Right atrium auricular region (tissue), 2 donors: ENCODE measurements around the gene UBE2R2. TPM values are rescaled to one million over a fixed set of nuclear protein-coding genes. Genes with fewer than 3 reads are reported as not detected.

Experiments
- DNase-seq: peaks from one replicate; pipeline ENCODE4 v3.0.0-alpha.2; 2019; ENCODE audit warnings: low spot score
- H3K27ac ChIP-seq, 2 donors: fragments of 200-600 bp; sonication (generic); 1 replicate in 1 of 2; 2 replicates in 1 of 2; pipeline ENCODE4 v1.5.1; 2016 to 2019
- H3K27me3 ChIP-seq, 2 donors: fragments of 200-600 bp; sonication (generic); one replicate each; pipeline versions ENCODE4 v1.5.1 to v1.6.0; 2017 to 2019
- H3K36me3 ChIP-seq: fragments of 200-600 bp; sonication (generic); one replicate; pipeline ENCODE4 v1.5.1; 2016
- H3K4me1 ChIP-seq, 2 donors: fragments of 200-600 bp; sonication (generic); one replicate each; pipeline versions ENCODE4 v1.5.1 to v1.6.0; 2017 to 2019
- H3K4me3 ChIP-seq, 2 donors: fragments of 200-600 bp; sonication (generic); 1 replicate in 1 of 2; 2 replicates in 1 of 2; pipeline ENCODE4 v1.5.1; 2017 to 2019; ENCODE audit warnings: mild to moderate bottlenecking in 1 of 2, moderate library complexity in 1 of 2
- H3K9me3 ChIP-seq, 2 donors: fragments of 200-600 bp; sonication (generic); one replicate each; pipeline ENCODE4 v1.5.1; 2019
- CTCF ChIP-seq, 2 donors: fragments of 200-600 bp; sonication (generic); IDR thresholded peaks; one replicate each; pipeline ENCODE4 v1.5.1; 2019; ENCODE audit warnings: antibody characterized with exemption in 2 of 2
- total RNA-seq, 2 donors: library from RNA; depleted of rRNA; stranded (reverse); fragments of >200 nt; gene quantifications; one replicate each; pipeline ENCODE4 v1.1.0, GENCODE V29; 2016

The UBE2R2 gene
- total RNA-seq, 2 donors from 2014 or later, result 26.6 to 29.0 TPM

GRCh38 chr9:33851301-33851700 is 34.3 kb downstream of the UBE2R2 start:
- peaks cover 0 to 55% of the 10 kb centered on the region in 2 donors for H3K4me1 ChIP-seq
- H3K27ac ChIP-seq, result peak overlapping the region in 1 of 2 donors; percentile 25

DNA sequence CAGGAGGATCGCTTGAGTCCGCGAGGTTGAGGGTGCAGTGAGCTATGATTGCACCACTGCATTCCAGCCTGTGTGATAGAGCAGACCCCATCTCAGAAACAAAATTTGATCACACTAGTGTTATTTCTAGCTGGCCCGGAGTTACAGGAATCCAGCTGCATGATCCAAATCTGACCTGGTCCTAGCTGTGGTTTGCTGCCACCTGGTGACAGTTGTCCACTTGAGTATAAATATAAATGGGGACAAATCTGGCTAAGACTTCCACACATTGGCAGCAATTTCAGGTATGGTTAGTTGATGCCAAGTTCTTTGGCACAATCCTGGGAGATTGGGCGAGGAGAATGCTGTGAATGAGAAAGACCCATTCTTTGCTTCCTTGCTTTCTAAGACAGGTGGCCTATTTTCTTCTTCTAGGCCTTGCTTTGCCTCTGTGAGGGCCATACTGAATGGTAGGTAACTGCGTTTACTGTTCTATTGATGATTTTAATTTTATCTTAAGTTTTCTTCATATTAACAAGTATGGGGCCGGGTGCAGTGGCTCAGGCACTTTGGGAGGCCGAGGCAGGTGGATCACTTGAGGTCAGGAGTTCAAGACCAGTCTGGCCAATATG is 35.4 kb downstream of the UBE2R2 start:
- Histone ChIP-seq H3K27ac (no peak overlapping the region), H3K27me3 (no peaks in the 10 kb centered on the region), H3K4me3 (no peak overlapping the region), H3K36me3 (no peaks in the 10 kb centered on the region), H3K4me1 (peaks cover 0 to 51% of the 10 kb centered on the region in 2 donors), H3K9me3 (no peaks in the 10 kb centered on the region)
- DNase-seq, result peak; percentile 82
- TF ChIP-seq CTCF (IDR thresholded peaks at IDR 0.05), result peak; percentile 62 to 83

More at GRCh38 chr9:33851301-33851700, 34.3 kb downstream of the UBE2R2 start:
- Histone ChIP-seq H3K27me3 (no peaks in the 10 kb centered on the region), H3K4me3 (no peak overlapping the region), H3K9me3 (no peaks in the 10 kb centered on the region), H3K36me3 (no peaks in the 10 kb centered on the region)
- no peak for DNase-seq
- no peak for TF ChIP-seq CTCF (IDR thresholded peaks at IDR 0.05)

- no peaks in the 10 kb centered on the region for H3K27me3 ChIP-seq
- no peak for DNase-seq
- TF ChIP-seq CTCF (IDR thresholded peaks at IDR 0.05), result no peak
- H3K9me3 ChIP-seq, result no peaks in the 10 kb centered on the region
- H3K27ac ChIP-seq, result no peak overlapping the region
- H3K4me3 ChIP-seq, result no peak overlapping the region
- H3K4me1 ChIP-seq, result peaks cover 0 to 35% of the 10 kb centered on the region in 2 donors
- H3K36me3 ChIP-seq, result no peaks in the 10 kb centered on the region
These were observed 39.3 kb downstream of the UBE2R2 start for GRCh38 chr9:33856247-33856646.

- H3K36me3 ChIP-seq, result no peaks in the 10 kb centered on the region
- no peak overlapping the region for H3K27ac ChIP-seq
- DNase-seq, result no peak
- no peak for TF ChIP-seq CTCF (IDR thresholded peaks at IDR 0.05)
- no peak overlapping the region for H3K4me3 ChIP-seq
- peaks cover 0 to 25% of the 10 kb centered on the region in 2 donors for H3K4me1 ChIP-seq
- H3K27me3 ChIP-seq, result no peaks in the 10 kb centered on the region
- no peaks in the 10 kb centered on the region for H3K9me3 ChIP-seq
These were observed 41.5 kb downstream of the UBE2R2 start for GRCh38 chr9:33858423-33858822.

DNA sequence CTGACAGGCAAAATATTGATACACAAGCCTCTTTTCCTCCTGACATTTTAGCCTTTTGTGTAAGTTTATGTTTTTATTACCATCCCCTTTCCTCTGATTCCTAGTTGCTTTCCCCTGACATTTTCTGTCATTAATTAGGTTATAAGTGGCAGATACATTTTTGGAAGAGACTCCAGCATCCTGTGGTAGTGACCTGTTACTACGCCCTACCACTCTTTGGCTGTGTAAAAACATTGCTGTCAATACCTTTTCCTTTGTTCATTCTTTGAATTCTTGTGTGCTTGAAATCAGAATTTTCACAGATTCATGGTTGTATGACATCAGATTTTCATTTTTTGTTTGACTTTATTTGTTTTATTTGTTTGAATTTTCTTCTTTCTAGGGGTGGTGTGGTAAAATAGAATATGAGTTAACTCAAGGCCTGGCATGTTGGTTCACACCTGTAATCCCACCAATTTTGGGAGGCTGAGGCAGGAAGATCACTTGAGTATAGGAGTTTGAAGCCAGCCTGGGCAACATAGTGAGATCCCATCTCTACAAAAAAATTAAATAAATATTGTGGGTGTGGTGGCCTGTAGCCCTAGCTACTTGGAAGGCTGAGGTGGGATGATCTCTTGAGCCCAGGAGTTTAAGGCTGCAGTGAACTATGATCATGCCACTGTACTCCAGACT is 43.4 kb downstream of the UBE2R2 start:
- DNase-seq, result no peak
- no peak for TF ChIP-seq CTCF (IDR thresholded peaks at IDR 0.05)
- Histone ChIP-seq H3K4me3 (no peak overlapping the region), H3K4me1 (peaks cover 0 to 25% of the 10 kb centered on the region in 2 donors), H3K27me3 (no peaks in the 10 kb centered on the region), H3K27ac (no peak overlapping the region), H3K9me3 (no peaks in the 10 kb centered on the region), H3K36me3 (no peaks in the 10 kb centered on the region)
